Measurements from ENCODE around the gene KLHL6. TPM values are rescaled to one million over a fixed set of nuclear protein-coding genes. Genes with fewer than 3 reads are reported as not detected.
"Not testable (repeated sequence)": the region's sequence is repeated elsewhere in the genome, so short reads cannot be mapped to it uniquely, and the experiment has no call there.

KLHL6 gene
- total and polyA plus RNA-seq, 2 experiments from 2014 or later, result 0.17 TPM; not detected in 1

DNA sequence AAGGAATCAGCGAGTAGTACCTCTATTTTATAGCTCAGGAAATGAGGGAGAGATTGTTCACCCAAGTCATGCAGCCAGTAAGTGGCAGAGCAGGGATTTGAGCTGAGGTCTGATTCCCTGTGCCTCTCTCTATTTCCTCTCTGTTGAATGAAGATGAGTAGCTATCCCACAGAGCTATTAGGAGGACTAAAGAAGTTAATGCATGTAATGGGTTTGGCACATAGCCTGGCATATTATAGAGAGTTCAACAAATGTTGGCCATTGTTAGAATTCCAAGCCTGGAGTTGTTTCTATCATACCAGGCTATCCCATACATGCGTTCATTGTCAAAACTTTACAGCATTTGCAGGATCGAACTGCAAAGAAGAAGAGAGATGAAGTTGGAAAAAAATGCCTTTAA, 21.8 kb upstream of the KLHL6 start:
- DNase-seq (ENCODE audit: low spot score), result no peak
- Histone ChIP-seq H3K9me2 (replicated peaks; ENCODE audit: insufficient read depth) (no peaks in the 10 kb centered on the region), H2AFZ (no peak overlapping the region), H3K4me2 (no peak overlapping the region), H3K27ac (no peak overlapping the region), H3K4me3 (no peak overlapping the region), H3K4me1 (ENCODE audit: insufficient read depth) (peaks cover 6% of the 10 kb centered on the region), H3K79me2 (no peaks in the 10 kb centered on the region), H4K20me1 (ENCODE audit: insufficient read depth, poor library complexity, severe bottlenecking) (no peaks in the 10 kb centered on the region), H3K27me3 (peaks cover 4% of the 10 kb centered on the region), H3K36me3 (replicated peaks; ENCODE audit: insufficient read depth, low read depth) (no peaks in the 10 kb centered on the region), H3K9me3 (ENCODE audit: low read depth) (no peaks in the 10 kb centered on the region)
- TF ChIP-seq EZH2phosphoT487 (IDR thresholded peaks at IDR 0.05; ENCODE audit: low read depth, severe bottlenecking, unreplicated experiment) (no peak), EZH2 (IDR thresholded peaks at IDR 0.05; ENCODE audit: borderline replicate concordance) (no peak)
- TF ChIP-seq, protein P1, sequence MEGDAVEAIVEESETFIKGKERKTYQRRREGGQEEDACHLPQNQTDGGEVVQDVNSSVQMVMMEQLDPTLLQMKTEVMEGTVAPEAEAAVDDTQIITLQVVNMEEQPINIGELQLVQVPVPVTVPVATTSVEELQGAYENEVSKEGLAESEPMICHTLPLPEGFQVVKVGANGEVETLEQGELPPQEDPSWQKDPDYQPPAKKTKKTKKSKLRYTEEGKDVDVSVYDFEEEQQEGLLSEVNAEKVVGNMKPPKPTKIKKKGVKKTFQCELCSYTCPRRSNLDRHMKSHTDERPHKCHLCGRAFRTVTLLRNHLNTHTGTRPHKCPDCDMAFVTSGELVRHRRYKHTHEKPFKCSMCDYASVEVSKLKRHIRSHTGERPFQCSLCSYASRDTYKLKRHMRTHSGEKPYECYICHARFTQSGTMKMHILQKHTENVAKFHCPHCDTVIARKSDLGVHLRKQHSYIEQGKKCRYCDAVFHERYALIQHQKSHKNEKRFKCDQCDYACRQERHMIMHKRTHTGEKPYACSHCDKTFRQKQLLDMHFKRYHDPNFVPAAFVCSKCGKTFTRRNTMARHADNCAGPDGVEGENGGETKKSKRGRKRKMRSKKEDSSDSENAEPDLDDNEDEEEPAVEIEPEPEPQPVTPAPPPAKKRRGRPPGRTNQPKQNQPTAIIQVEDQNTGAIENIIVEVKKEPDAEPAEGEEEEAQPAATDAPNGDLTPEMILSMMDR (IDR thresholded peaks at IDR 0.05; ENCODE audit: poor library complexity), result no peak
- 77% methylated on average over 3 of the region's 3 CpGs for WGBS (ENCODE audit: low lambda C conversion rate, missing lambda C conversion rate)

GRCh38 chr3:183576487-183577107, 21.1 kb upstream of the KLHL6 start:
- peak; percentile 47 for DNase-seq (ENCODE audit: low spot score)
- no peak overlapping the region for H2AFZ ChIP-seq
- H3K27ac ChIP-seq, result peak overlapping the region; percentile 21
- H3K9me3 ChIP-seq (ENCODE audit: low read depth), result no peaks in the 10 kb centered on the region
- H3K79me2 ChIP-seq, result no peaks in the 10 kb centered on the region
- H3K4me2 ChIP-seq, result no peak overlapping the region
- no peaks in the 10 kb centered on the region for H4K20me1 ChIP-seq (ENCODE audit: insufficient read depth, poor library complexity, severe bottlenecking)
- no peak overlapping the region for H3K4me3 ChIP-seq
- no peaks in the 10 kb centered on the region for H3K9me2 ChIP-seq (replicated peaks; ENCODE audit: insufficient read depth)
- peaks cover 6% of the 10 kb centered on the region for H3K4me1 ChIP-seq (ENCODE audit: insufficient read depth)
- TF ChIP-seq, protein P1 (IDR thresholded peaks at IDR 0.05; ENCODE audit: poor library complexity), result no peak
- TF ChIP-seq EZH2 (IDR thresholded peaks at IDR 0.05; ENCODE audit: borderline replicate concordance), result no peak
- TF ChIP-seq EZH2phosphoT487 (IDR thresholded peaks at IDR 0.05; ENCODE audit: low read depth, severe bottlenecking, unreplicated experiment), result no peak
- peaks cover 4% of the 10 kb centered on the region for H3K27me3 ChIP-seq
- 46% methylated on average over 6 of the region's 6 CpGs for WGBS (ENCODE audit: low lambda C conversion rate, missing lambda C conversion rate)
- no peaks in the 10 kb centered on the region for H3K36me3 ChIP-seq (replicated peaks; ENCODE audit: insufficient read depth, low read depth)

GRCh38 chr3:183572935-183573334, 17.4 kb upstream of the KLHL6 start:
- 95% methylated on average over 3 of the region's 3 CpGs for WGBS (ENCODE audit: low lambda C conversion rate, missing lambda C conversion rate)
- peaks cover 3% of the 10 kb centered on the region for H3K27me3 ChIP-seq
- TF ChIP-seq, protein P1 (IDR thresholded peaks at IDR 0.05; ENCODE audit: poor library complexity), result no peak
- TF ChIP-seq EZH2phosphoT487 (IDR thresholded peaks at IDR 0.05; ENCODE audit: low read depth, severe bottlenecking, unreplicated experiment) (no peak), EZH2 (IDR thresholded peaks at IDR 0.05; ENCODE audit: borderline replicate concordance) (no peak)
- H3K9me3 ChIP-seq (ENCODE audit: low read depth), result no peaks in the 10 kb centered on the region
- no peaks in the 10 kb centered on the region for H3K9me2 ChIP-seq (replicated peaks; ENCODE audit: insufficient read depth)
- no peak overlapping the region for H3K4me3 ChIP-seq
- H3K4me2 ChIP-seq, result no peak overlapping the region
- no peaks in the 10 kb centered on the region for H3K4me1 ChIP-seq (ENCODE audit: insufficient read depth)
- H2AFZ ChIP-seq, result no peak overlapping the region
- H4K20me1 ChIP-seq (ENCODE audit: insufficient read depth, poor library complexity, severe bottlenecking), result no peaks in the 10 kb centered on the region
- no peaks in the 10 kb centered on the region for H3K36me3 ChIP-seq (replicated peaks; ENCODE audit: insufficient read depth, low read depth)
- DNase-seq (ENCODE audit: low spot score), result no peak
- H3K79me2 ChIP-seq, result no peaks in the 10 kb centered on the region
- H3K27ac ChIP-seq, result no peak overlapping the region

- H3K4me3 ChIP-seq, H3K27ac ChIP-seq: not testable (repeated sequence)
- 98% methylated on average over 3 of the region's 3 CpGs for WGBS (ENCODE audit: low lambda C conversion rate, missing lambda C conversion rate)
Measured at GRCh38 chr3:183570191-183570590, 14.7 kb upstream of the KLHL6 start.

More at GRCh38 chr3:183570191-183570590, 14.7 kb upstream of the KLHL6 start:
- not testable (repeated sequence) for H3K4me2 ChIP-seq; H3K79me2 ChIP-seq; DNase-seq (ENCODE audit: low spot score); H3K27me3 ChIP-seq; H3K9me3 ChIP-seq (ENCODE audit: low read depth); H2AFZ ChIP-seq; H3K9me2 ChIP-seq (replicated peaks; ENCODE audit: insufficient read depth); H4K20me1 ChIP-seq (ENCODE audit: insufficient read depth, poor library complexity, severe bottlenecking); H3K4me1 ChIP-seq (ENCODE audit: insufficient read depth); H3K36me3 ChIP-seq (replicated peaks; ENCODE audit: insufficient read depth, low read depth)
